GM12865 (cell line): ENCODE results near the gene CASKIN2.

Experiments used
- DNase-seq: peaks from one replicate; pipeline ENCODE4 v3.0.0; 2010; ENCODE audit warnings: low read depth
- H3K4me3 ChIP-seq: 2 replicates; pipeline ENCODE4 v1.5.1; 2011; ENCODE audit warnings: mild to moderate bottlenecking, low read depth, low read length, control low read depth
- TF ChIP-seq, protein P1 (sequence below): IDR thresholded peaks from 2 replicates; pipeline ENCODE4 v1.5.1; 2011; ENCODE audit warnings: low read length, control low read depth, low read depth, inconsistent platforms; ENCODE audit not compliant: insufficient read depth; ENCODE audit errors: missing control alignments

Gene CASKIN2

DNA sequence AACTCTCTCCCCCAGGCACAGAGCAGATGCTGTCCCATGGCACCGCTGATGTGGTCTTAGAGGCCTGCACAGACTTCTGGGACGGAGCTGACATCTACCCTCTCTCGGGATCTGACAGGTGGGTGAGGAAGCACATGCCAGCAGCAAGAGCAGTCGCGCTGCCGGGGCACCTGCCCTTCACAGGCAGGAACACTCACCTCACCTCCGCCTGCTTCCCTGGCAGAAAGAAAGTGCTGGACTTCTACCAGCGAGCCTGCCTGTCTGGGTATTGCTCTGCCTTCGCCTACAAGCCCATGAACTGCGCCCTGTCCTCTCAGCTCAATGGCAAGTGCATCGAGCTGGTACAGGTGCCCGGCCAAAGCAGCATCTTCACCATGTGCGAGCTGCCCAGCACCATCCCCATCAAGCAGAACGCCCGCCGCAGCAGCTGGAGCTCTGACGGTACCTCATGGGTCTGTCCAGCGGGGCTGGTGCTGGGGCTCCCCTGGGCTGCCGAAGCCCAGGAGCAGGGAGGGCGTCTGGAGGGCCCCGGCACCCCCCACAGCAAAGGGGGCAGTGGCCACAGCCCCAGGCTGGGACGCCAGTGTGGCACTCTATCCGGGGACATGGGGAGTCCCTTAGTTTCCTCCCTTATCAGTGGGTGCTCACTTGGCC is 21.7 kb downstream of the CASKIN2 start:
- DNase-seq: no peak
- H3K4me3 ChIP-seq: no peak overlapping the region
- TF ChIP-seq, protein P1, sequence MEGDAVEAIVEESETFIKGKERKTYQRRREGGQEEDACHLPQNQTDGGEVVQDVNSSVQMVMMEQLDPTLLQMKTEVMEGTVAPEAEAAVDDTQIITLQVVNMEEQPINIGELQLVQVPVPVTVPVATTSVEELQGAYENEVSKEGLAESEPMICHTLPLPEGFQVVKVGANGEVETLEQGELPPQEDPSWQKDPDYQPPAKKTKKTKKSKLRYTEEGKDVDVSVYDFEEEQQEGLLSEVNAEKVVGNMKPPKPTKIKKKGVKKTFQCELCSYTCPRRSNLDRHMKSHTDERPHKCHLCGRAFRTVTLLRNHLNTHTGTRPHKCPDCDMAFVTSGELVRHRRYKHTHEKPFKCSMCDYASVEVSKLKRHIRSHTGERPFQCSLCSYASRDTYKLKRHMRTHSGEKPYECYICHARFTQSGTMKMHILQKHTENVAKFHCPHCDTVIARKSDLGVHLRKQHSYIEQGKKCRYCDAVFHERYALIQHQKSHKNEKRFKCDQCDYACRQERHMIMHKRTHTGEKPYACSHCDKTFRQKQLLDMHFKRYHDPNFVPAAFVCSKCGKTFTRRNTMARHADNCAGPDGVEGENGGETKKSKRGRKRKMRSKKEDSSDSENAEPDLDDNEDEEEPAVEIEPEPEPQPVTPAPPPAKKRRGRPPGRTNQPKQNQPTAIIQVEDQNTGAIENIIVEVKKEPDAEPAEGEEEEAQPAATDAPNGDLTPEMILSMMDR: no peak

DNA sequence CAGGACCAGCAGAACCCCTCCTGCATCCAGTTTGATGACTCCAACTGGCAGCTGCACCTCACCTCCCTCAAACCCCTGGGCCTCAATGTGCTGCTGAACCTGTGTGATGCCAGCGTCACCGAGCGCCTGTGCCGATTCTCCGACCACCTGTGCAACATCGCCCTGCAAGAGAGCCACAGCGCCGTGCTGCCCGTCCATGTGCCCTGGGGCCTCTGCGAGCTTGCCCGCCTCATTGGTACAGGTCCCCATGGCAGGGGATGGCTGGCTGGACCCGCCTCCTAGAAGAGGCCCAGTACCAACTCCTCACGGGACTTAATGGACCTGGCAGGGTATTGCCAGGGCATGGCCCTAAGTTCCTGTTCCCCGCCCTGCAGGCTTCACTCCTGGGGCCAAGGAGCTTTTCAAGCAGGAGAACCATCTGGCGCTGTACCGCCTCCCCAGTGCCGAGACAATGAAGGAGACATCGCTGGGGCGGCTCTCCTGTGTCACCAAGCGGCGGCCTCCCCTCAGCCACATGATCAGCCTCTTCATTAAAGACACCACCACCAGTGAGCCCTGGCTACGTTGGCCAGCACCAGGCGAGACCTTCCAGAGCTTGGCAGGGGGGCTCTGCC is 22.7 kb downstream of the CASKIN2 start:
- no peak for DNase-seq
- no peak overlapping the region for H3K4me3 ChIP-seq
- TF ChIP-seq, protein P1: no peak

DNA sequence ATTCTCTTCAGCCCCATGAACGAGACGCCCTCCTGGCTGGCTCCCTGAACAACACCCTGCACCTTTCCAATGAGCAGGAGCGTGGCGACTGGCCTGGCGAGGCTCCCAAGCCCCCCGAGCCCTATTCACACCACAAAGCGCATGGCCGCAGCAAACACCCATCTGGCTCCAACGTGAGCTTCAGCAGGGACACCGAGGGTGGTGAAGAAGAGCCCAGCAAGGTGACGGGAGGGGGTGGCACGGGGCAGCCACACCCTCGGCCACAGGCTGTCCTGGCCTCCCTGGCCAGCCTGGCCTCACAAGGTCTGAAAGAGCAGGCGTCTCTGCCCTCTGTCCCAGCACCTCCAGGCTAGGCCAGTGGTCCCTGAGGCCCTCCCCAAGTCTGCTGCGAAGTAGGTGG is 23.7 kb downstream of the CASKIN2 start:
- no peak overlapping the region for H3K4me3 ChIP-seq
- TF ChIP-seq, protein P1: no peak
- no peak for DNase-seq

DNA sequence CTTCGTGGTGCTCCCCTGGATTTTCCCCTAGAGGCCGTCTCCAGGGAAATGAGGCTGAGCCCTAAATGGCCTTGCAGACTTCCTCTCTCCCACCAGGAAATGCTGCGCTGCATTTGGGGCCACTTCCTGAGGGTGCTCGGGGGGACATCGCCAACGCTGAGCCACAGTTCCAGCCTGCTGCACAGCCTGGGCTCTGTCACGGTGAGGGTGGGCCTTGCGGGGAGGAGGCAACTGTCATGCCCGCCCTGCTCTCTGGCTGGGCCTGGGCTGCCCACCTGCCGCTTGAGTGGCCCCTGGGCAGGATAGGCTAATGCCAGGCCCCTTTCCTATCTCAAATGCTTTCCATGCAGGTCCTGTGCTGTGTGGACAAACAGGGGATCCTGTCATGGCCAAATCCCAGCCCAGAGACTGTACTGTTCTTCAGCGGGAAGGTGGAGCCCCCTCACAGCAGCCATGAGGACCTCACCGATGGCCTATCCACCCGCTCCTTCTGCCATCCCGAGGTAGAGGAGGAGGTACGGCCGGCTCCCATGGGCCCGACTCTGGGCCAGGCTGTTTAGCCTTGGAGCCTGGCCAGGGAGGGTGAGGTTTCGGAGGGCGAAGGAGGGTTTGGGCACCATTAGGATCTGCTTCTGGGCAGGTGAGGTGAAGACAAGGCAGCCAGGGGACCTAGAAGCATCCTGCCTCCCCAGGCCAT is 24.2 kb downstream of the CASKIN2 start:
- TF ChIP-seq, protein P1: no peak
- H3K4me3 ChIP-seq: no peak overlapping the region

DNA sequence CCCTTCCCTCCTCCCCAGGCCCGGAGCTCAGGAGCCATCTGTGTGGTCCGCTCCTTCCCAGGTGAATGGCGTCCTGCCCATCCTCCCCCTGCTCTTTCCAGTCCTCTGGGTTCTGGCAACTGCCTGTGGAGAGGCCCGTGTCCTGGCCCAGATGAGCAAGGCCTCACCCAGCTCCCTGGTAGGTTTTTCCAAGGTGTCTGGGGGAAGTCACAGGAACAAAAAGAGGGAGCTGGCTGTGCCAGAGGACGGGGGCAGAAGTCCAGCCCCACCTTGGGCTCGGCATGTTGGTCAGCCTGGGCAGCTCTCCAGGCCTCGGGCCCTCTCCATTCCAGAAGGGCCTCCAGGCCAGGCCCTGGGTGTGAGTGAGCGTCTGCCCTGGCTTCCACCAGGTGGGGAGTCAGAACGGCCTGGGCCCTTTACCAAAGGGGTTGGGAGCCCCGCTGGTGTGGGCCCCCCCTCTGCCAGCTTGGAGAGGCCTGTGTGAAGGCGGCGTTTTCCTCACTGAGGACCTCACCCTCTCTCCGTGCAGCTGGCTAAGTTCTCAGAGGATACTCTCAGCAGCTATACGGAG is 25.1 kb downstream of the CASKIN2 start:
- no peak overlapping the region for H3K4me3 ChIP-seq
- no peak for DNase-seq
- TF ChIP-seq, protein P1: no peak

More for the DNA sequence above, 24.2 kb downstream of the CASKIN2 start:
- DNase-seq: no peak

DNA sequence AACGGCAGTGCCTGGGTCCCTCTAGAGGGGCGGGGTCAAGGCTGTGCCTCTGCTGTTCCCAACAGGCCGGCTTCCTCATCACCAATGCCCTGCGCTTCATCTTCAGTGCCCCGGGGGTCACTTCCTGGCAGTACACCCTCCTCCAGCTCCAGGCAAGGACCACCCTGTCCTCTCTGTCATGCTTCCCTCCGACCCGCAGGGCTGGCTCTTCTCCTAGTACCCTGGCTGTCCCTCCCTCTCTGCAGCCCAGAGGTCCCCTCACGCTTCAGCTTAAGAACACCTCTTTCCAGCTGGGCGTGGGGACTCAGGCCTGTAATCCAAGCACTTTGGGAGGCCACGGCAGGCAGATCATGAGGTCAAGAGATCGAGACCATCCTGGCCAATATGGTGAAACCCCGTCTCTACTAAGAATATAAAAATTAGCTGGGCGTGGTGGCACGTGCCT is 25.8 kb downstream of the CASKIN2 start:
- H3K4me3 ChIP-seq: no peak overlapping the region
- TF ChIP-seq, protein P1: no peak

More for the DNA sequence above, 25.8 kb downstream of the CASKIN2 start:
- no peak for DNase-seq
